ENCODE data around the gene MTHFR.

DNA sequence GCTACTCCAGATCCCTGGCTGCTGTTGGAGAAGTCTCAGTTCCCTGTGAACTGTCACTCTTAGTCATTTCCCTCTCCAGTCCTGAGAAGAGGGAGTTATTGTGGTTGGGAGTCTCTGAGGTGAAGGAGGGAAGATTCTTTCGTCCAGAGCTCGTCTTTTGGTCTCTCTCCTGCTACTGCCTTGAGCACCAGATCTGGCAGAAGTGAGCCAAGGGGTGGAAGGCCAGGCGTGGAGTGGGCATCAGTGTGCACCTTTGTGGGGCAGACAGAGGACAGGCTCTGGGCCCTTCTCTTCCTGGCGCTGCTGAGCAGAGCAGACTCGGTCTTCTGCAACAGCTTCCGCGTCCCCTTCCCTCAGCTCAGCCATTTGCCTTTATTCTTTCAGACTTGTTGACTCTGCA is 19.4 kb upstream of the MTHFR start:
- no peak for TF ChIP-seq SUZ12 (IDR thresholded peaks at IDR 0.05; ENCODE audit: low read length)
- TF ChIP-seq POLR2AphosphoS5 (IDR thresholded peaks at IDR 0.05; ENCODE audit: low read depth, low read length), result no peak
- no peak for TF ChIP-seq CHD2 (IDR thresholded peaks at IDR 0.05; ENCODE audit: low read length)
- TF ChIP-seq, protein P1, sequence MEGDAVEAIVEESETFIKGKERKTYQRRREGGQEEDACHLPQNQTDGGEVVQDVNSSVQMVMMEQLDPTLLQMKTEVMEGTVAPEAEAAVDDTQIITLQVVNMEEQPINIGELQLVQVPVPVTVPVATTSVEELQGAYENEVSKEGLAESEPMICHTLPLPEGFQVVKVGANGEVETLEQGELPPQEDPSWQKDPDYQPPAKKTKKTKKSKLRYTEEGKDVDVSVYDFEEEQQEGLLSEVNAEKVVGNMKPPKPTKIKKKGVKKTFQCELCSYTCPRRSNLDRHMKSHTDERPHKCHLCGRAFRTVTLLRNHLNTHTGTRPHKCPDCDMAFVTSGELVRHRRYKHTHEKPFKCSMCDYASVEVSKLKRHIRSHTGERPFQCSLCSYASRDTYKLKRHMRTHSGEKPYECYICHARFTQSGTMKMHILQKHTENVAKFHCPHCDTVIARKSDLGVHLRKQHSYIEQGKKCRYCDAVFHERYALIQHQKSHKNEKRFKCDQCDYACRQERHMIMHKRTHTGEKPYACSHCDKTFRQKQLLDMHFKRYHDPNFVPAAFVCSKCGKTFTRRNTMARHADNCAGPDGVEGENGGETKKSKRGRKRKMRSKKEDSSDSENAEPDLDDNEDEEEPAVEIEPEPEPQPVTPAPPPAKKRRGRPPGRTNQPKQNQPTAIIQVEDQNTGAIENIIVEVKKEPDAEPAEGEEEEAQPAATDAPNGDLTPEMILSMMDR (IDR thresholded peaks at IDR 0.05; ENCODE audit: control extremely low read depth in 1 of 3, insufficient read depth in 1 of 3, low read depth in 1 of 3, low read length in 3 of 3), result no peak
- TF ChIP-seq EZH2 (IDR thresholded peaks at IDR 0.05; ENCODE audit: low read depth, low read length, severe bottlenecking), result no peak
- TF ChIP-seq EGR1 (IDR thresholded peaks at IDR 0.05; ENCODE audit: borderline replicate concordance, low read depth, low read length), result no peak

Data from H1 (cell line).